ENCODE data around the gene MAP10. TPM values are rescaled to one million over a fixed set of nuclear protein-coding genes. Genes with fewer than 3 reads are reported as not detected.

The MAP10 gene
- total and polyA plus RNA-seq, 12 donors, result 0.67 to 7.2 (median 2.6) TPM

DNA sequence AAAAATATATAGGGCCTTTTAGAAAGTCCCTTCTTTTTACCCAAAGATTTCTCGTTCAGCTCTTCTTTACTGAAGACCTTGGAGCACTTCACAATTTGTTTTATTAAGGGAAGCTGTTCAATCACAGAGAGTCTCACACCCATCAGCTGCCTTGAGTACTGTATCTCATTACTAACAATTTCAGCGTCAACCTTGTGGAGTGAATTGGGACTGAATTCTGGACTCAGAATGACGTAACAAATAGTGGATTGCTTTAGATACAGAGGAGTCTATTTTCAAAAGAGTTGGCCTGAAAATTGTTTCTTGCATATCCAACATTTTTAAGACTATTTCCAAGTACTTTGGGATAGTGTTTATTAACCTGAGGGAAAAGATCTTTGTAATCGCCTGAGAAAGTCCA lies 7.9 kb downstream of the MAP10 start:
- 82 to 99% (median 93%) methylated on average over 4 of the region's 4 CpGs for WGBS, 4 donors
- H3K4me3 ChIP-seq, result no peak overlapping the region
- H3K4me1 ChIP-seq (replicated peaks in 1 of 2), result no peaks in the 10 kb centered on the region
- H3K9me3 ChIP-seq (replicated peaks in 1 of 3), result peaks cover 0 to 5% (median 0%) of the 10 kb centered on the region in 3 donors
- TF ChIP-seq, protein P1, sequence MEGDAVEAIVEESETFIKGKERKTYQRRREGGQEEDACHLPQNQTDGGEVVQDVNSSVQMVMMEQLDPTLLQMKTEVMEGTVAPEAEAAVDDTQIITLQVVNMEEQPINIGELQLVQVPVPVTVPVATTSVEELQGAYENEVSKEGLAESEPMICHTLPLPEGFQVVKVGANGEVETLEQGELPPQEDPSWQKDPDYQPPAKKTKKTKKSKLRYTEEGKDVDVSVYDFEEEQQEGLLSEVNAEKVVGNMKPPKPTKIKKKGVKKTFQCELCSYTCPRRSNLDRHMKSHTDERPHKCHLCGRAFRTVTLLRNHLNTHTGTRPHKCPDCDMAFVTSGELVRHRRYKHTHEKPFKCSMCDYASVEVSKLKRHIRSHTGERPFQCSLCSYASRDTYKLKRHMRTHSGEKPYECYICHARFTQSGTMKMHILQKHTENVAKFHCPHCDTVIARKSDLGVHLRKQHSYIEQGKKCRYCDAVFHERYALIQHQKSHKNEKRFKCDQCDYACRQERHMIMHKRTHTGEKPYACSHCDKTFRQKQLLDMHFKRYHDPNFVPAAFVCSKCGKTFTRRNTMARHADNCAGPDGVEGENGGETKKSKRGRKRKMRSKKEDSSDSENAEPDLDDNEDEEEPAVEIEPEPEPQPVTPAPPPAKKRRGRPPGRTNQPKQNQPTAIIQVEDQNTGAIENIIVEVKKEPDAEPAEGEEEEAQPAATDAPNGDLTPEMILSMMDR (IDR thresholded peaks at IDR 0.05), result no peak
- TF ChIP-seq POLR2A (IDR thresholded peaks at IDR 0.05), result no peak
- DNase-seq, result no peak
- H3K27me3 ChIP-seq, result no peaks in the 10 kb centered on the region
- intact Hi-C loops (cut with DNase I), result no loop called here
- H3K36me3 ChIP-seq (replicated peaks in 1 of 2), result no peaks in the 10 kb centered on the region
- no peak overlapping the region for H3K27ac ChIP-seq

DNA sequence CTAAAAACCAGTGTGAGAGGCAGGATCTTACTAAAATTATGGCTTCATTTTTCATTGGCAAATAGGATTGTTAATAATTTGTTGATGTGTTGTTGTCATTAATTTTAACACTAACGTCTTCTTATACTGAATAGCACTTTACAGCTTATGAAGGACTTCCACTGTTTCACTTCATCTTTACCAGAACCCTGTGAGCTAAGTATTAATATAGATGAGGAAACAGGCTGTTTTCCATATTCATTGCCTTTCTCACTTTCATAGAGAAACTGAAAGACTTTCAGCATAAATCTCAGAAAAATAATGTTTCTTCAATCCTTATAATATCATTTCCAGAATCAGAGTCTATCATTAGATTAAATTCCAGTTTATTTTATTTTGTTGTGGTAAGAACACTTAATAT lies 8.5 kb downstream of the MAP10 start:
- no peak overlapping the region for H3K27ac ChIP-seq
- H3K4me3 ChIP-seq, result no peak overlapping the region
- whole genome bisulfite sequencing, 4 donors, result 56 to 65% (median 63%) methylated on average over 1 of the region's 1 CpG
- no peaks in the 10 kb centered on the region for H3K27me3 ChIP-seq
- no peaks in the 10 kb centered on the region for H3K36me3 ChIP-seq (replicated peaks in 1 of 2)
- TF ChIP-seq POLR2A (IDR thresholded peaks at IDR 0.05), result no peak
- TF ChIP-seq, protein P1 (IDR thresholded peaks at IDR 0.05), result no peak
- H3K4me1 ChIP-seq (replicated peaks in 1 of 2), result no peaks in the 10 kb centered on the region
- DNase-seq, result no peak
- peaks cover 0 to 1% (median 0%) of the 10 kb centered on the region in 3 donors for H3K9me3 ChIP-seq (replicated peaks in 1 of 3)
- intact Hi-C loops (cut with DNase I), result no loop called here

DNA sequence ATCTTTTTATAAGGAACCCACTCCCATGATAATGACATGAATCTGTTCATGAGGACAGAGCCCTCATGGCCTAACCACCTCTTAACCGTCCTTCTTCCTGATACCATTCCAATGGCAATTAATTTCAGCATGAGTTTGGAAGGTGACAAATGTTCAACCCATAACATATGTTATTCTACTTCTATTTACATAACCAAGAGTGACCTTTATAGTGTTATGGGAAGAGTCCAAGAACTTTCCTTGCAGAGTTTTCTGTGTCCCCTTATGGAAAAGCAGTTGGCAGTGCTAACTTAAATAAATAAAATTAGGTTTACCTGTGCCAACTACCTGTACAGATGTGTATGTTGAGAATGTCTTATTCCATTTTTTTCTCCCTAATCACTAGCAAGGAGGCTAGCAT lies 11.1 kb downstream of the MAP10 start:
- Histone ChIP-seq H3K27me3 (no peaks in the 10 kb centered on the region), H3K4me1 (replicated peaks in 1 of 2) (no peaks in the 10 kb centered on the region), H3K9me3 (replicated peaks in 1 of 3) (no peaks in the 10 kb centered on the region), H3K36me3 (replicated peaks in 1 of 2) (no peaks in the 10 kb centered on the region), H3K27ac (no peak overlapping the region), H3K4me3 (no peak overlapping the region)
- no peak for DNase-seq
- no peak for TF ChIP-seq POLR2A (IDR thresholded peaks at IDR 0.05)
- TF ChIP-seq, protein P1 (IDR thresholded peaks at IDR 0.05), result no peak
- intact Hi-C loops (cut with DNase I), result no loop called here
- WGBS, 4 donors, result 70 to 83% (median 78%) methylated on average over 1 of the region's 1 CpG

DNA sequence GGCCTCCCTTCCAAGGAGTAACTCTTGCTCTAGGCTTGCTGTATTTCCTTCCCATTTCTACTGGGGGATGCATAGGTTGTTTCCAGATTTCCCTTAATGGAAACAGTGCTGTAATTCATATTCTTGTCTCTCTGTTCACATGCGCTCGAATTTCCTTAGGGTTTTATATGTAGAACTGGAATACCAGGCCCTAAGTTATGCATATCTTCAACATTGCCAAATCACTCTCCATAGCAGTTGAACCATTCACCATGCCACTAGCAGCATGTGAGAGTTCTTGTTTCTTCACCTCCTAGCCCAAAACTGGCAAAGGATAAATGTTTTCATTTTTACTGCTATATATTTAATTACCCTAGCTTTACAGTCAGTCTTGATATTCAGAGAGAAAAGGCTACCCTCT lies 12.8 kb downstream of the MAP10 start:
- Histone ChIP-seq H3K27me3 (no peaks in the 10 kb centered on the region), H3K27ac (no peak overlapping the region), H3K36me3 (replicated peaks in 1 of 2) (no peaks in the 10 kb centered on the region), H3K4me1 (replicated peaks in 1 of 2) (no peaks in the 10 kb centered on the region), H3K4me3 (no peak overlapping the region), H3K9me3 (replicated peaks in 1 of 3) (no peaks in the 10 kb centered on the region)
- DNase-seq, result no peak
- intact Hi-C loops (cut with DNase I), result no loop called here
- no peak for TF ChIP-seq POLR2A (IDR thresholded peaks at IDR 0.05)
- TF ChIP-seq, protein P1 (IDR thresholded peaks at IDR 0.05), result no peak
- WGBS, 4 donors, result 83 to 87% (median 86%) methylated on average over 2 of the region's 2 CpGs
